SW480 (cell line): ENCODE data around the gene RUNX3.

Experiments
- DNase-seq: peaks from one replicate; pipeline ENCODE4 v3.0.0-alpha.2; 2016; ENCODE audit warnings: low spot score

The RUNX3 gene

GRCh38 chr1:24963099-24963872 lies 33.2 kb upstream of the RUNX3 start:
- no peak for DNase-seq

DNA sequence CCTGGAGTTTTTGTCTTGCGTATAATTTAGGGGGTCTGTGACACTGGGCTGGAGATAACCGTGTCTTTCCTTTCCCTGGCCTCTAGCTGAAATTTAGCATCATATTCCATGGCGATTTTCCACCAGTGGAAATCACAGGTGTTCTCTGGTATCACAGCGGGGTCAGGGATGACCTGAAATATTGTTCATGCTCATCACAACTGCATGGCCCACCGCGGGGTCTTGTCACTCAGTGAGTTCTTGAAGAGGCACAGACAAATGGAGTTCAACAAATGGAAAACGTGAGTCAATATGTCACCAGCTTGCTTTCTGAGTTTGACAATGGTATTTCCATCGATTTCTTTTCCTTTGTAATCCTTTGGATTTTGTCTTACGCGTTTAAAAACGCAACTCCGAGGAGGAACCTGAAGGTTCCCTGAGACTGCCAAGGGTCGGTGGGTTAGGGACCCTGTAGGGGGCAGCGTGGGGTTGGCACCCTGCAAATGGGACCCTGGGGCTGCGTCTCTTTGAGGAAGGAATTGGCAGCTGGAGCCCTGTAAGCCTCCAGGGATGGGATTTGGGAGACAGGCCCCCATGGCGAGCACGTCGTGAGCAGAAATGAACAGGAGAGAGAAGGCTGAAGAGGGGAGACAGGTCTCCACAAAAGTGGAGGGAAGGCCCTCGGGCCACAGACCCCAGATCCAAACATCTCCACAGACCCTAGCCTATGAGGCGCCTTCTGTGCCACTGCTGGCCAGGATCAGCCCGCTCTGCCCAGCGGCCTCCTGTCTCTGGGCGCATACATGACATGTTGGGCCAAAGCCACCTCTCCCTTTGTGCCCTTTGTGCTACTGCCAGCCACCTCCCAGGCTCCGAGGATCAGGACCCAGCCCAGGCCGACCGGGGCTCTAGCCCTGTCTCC lies 32.1 kb upstream of the RUNX3 start:
- no peak for DNase-seq

DNA sequence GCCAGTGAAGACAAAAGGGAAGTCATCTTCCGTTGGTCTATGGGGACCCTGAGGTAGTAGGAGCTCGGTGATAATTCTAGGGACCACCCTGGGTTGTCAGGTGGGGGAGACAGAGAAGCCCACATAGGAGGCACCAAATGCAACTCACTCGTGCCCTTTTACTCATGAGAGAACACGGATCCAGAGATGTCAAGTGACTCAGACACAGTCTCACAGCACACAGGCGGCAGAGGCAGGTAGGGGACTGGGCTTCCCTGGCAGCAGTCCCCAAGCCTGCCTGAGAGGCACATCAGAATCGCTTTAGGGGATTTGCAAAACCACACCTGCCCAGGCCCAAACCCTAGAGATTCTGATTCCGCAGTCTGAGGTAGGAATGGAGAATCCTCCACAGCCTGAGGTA lies 31.3 kb upstream of the RUNX3 start:
- DNase-seq: no peak

- DNase-seq: no peak
Measured at GRCh38 chr1:24960071-24960801, 30.2 kb upstream of the RUNX3 start.

GRCh38 chr1:24959623-24959975 lies 29.5 kb upstream of the RUNX3 start:
- DNase-seq: no peak

- no peak for DNase-seq
Measured at GRCh38 chr1:24958766-24959622, 28.9 kb upstream of the RUNX3 start.

DNA sequence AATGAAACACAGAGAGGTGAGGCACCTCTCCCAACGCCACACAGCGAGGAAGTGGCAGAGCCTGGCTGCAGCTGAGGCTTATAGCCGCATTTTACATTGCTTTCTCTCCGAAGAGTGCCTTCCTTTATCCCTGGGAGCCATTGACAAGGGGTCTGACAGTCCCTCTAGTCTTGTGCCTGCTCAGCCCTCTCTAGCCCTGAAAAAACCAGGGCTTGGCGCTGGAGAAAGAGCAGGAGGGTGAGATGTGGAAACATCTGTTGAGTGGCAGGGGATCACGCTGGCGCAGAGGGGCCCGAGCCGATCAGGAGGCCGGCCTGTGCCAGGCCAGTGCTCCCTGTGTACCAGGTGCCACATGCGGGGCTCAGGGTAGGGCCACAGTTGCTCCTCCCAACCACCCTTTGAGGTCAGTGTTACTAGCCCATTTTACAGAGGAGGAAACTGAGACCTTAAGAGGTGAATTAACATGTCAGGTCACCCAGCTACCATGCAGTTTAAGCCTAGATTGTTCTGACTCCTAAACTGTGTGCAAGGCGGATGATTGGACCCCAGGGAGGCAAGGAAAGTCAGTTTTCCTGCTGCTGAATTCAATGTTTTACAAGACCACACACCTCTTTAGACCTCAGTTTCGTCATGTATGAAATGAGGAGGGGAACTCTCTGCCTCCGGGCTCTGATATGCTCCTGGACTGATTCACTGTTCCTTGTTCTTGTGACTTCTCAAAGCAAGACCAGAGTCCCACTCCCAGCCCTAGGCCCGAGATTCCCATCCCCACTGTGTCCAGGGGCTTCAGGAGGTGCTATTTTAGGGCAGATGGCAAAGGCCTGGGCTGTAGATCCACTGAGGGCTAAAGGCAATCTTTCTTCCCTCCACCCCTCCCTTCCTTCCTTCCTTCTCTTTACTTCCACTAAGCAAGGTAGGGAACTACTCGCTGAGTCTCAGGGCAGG lies 28.0 kb upstream of the RUNX3 start:
- DNase-seq: no peak

DNA sequence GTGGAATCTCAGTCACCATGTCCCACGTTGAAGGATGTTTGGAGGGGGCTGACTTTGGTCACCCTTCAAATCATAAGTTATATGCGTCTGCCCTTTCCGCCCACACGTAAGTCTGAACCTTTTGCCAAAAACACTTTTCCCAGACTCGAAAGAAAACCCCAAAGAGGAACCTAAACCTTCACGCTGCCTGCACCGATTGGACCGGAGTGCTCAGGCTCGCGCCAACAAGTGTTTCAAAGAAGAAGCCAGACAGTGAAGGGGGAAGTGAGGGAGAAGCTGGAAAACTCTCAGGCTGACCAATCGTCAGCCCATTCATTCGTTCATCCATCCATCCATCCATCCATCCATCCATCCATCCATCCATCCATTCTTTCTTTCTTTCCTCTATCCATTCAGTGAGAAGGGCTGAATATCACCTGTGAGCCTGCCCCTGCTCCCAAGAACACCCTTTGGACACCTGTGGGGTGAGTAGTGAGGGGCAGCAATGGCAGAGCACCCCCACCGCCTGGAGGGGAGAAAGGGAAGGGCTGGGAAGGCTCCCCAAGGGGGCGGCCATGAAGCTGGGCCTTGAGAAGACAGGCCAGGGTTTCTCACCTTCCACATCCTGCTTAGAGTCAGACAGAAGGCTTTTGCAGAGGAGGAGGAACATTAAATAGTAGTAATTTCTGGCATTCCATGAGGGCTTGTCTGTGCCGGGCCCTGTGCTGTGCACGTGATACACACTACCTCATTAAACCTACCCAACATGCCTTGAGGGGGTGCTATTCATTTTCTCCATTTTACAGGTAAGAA lies 27.1 kb upstream of the RUNX3 start:
- no peak for DNase-seq

DNA sequence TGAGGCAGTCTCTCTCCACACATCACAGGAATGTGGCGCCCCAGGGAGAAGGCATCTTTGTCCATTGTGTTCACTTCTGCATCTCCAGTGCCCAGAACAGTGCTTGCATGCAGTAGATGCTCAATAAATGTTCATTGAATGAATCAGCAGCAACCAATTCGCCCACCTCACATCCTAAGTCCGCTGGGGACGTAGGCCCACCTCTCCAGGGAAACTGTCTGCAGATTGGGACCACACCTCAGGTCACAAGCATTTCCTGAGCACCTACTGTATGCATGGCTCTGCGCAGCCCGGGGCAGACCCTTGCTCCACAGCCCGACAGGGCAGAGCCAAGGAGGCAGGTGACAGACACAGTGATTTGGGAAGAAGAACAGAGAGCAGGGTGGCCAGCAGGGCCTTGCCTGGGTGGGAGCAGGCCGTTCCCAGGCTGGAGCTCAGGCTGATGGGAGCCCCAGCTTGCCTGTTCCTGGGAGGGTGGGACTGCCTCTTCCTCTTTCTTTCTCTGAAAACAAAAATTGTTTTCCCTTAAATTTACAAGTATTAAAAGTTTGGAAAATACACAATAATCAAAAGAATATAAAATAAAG lies 25.8 kb upstream of the RUNX3 start:
- no peak for DNase-seq

- no peak for DNase-seq
Measured at GRCh38 chr1:24955161-24955560, 25.1 kb upstream of the RUNX3 start.

DNA sequence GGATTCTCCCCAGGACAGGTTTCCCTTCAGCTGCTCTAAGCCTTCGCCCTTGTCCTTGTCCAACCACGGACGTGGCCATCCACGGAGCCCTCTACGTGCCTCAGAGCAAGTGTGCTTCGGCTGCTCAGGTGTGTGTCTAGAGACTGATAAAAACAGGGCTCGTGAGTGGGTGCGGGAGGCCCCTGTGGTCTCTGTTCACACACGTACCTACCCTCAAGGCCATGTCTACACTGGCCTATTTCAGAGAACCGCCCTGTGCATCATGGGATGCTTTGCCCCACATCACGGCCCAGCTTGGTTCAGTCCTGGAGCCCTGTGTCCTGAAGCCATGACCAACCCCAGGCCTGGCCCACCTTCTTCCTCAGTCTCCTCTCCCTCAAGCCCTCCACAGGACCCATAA lies 24.6 kb upstream of the RUNX3 start:
- DNase-seq: no peak

DNA sequence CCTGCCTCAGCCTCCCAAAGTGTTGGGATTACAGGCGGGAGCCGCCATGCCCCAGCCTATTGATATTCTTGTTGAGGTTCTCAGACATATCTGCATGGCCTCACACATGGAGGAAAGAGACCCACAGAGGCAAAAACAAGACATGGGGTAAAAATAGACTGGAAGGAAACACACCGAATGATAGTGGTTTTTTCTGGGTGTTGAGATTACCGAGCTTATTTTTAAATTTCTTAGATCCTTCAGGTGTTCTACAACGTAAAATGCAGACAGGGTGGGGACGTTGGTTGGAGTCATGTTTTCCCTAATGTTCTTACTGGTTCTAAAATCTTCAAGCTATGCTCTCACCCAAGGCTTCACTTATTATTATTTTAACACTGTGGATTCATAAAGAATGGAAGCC lies 23.9 kb upstream of the RUNX3 start:
- DNase-seq: no peak

DNA sequence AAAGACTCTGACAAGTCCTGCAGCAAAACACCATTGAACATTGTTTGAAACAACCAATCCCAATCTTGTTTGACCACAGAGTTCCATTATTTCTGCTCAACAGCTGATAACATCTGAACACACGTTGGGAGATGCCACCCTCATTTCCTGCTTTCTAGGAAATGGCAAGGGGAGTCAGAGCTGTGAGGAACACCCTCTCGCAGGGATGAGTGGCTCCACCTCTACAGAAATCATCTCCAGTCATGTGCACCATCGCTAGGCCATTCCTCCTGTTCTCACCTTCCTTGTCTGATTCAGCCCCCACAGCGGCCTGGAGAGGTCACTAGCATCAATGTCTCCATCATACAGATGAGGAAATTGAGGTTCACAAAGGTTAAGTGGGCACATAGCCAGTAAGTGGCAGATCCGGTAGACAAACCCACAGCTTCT lies 22.4 kb upstream of the RUNX3 start:
- DNase-seq: peak; percentile 63

GRCh38 chr1:24951810-24952412 lies 21.8 kb upstream of the RUNX3 start:
- no peak for DNase-seq

- no peak for DNase-seq
Measured at GRCh38 chr1:24951337-24951736, 21.3 kb upstream of the RUNX3 start.

GRCh38 chr1:24949331-24949881 lies 19.3 kb upstream of the RUNX3 start:
- peak; percentile 51 for DNase-seq

GRCh38 chr1:24948079-24948827 lies 18.2 kb upstream of the RUNX3 start:
- DNase-seq: no peak
